ENCODE data around the gene NHLH2.

The NHLH2 gene

DNA sequence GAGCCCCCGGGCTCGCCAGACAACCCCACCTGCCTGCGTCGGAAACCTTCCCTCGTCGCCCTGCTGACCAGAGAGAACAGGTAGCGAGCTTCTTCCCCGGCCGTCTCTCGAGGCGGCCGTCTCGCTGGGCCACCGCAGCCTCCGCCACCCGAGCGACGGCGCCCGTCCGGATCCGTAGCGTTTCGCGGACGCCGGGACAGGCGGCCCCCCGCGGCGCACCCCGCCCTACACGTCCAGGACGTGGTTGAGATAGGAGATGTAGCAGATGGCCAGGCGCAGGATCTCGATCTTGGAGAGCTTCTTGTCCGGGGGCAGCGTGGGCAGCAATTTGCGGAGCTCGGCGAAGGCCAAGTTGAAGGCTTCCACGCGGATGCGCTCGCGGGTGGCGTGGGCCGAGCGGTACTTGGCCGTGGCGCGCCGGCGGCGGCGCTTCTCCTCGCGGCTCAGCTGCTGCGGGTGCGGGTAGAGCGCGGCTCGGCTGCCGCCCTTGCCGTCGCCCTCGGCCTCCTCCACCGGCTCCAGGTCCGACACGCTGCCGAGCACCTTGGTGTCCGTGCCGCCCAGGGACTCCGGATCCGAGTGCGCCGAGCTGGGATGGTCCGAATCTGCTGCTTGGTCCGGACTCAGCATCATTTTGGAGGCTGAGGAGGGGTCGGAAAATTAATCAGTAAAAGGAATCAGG, 3.0 kb downstream of the NHLH2 start:
- no peak for DNase-seq

DNA sequence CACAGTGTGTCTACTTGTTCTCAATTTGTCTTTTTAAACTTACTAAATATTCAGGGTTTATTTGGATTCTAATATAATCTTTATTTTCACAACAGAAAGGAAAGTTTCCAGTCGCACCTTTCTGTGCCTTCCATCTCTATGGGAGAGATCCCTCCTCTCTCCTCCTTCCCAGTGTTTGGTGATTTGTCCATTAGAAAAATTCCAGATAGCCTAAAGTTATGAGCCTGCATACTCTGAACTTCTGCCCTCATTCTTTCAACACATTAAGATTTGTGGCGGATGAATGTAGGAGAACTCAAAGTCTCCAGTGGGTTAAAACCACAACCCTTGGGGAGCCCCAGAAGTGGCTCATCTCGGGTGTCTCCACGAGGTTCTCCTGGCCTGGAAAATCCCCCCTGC, 3.6 kb downstream of the NHLH2 start:
- no peak for DNase-seq

DNA sequence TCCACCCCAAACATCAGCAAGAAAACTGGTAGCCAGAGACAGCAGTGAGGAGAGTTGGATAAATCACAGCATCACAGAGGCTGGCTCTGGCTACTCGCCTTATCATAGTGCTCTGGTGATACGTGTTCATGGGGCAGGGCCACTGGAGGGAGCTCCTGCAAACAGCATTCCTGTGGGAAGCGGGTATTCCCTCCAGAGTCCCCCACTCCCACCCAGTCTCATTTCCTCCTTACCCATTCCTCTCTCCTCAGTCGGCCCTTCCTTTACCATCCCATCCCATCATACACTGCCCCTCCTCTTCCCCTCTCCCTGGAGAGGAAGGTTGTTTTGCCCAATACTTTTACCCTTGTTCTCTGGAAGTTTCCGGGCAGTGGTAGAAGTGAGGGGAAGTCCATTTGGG, 7.1 kb downstream of the NHLH2 start:
- no peak for DNase-seq

DNA sequence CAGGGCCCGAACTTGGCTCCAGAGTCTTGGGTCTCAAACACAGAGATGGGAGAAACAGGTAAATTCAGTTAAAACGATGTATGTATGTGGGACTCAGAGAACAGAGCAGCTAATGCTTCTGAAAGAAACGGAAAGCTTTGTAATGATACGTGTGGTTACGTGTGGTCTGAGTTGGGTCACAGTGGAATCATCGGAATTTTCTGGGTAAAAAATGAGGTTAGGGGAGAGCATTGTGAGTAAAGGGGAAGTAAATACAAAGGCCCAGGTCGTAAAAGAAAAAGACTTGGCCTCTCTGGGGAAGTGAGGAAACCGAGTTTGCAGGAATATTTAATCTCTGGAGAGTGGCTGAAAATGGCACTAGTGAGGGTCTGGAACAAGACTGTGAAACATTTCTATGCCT, 8.3 kb downstream of the NHLH2 start:
- no peak for DNase-seq

DNA sequence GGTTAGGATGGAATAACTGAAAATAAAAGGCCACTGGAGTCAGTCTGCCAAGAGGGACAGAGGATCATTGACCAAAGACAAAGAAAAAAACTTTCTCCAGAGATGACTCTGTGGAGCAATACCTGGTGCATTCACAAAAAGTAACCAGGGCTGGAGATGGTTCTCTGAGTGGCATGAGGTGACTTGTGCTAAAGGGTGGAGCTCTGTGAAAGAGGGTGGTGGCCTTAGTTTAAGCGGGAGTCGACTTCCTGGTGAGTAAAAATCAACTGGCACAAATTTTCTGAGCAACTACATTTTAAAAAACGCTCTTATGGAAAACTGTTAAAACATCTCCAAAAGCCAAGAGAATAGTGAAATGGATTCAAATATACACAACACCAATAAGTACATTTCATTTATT, 10.0 kb downstream of the NHLH2 start:
- DNase-seq: no peak

DNA sequence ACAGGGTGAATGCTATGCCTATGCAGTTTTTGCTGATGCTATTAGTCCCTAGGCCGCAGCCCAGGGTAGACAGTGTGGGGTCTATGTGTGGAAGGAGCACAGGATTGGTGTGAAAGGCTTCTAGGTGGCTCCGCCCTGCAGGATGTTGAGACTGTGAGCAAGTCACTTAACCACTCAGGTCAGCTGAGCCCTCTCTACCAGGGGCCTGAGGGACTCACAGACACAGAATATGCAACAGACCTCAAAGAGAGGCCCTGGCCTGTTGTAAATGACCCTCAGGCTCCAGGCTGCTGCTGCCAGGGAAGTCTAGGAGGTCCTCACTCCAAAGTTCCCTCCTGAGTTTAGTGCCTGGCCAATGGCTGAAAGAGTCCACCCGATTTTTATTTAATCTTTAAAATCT, 11.0 kb downstream of the NHLH2 start:
- DNase-seq: no peak

DNA sequence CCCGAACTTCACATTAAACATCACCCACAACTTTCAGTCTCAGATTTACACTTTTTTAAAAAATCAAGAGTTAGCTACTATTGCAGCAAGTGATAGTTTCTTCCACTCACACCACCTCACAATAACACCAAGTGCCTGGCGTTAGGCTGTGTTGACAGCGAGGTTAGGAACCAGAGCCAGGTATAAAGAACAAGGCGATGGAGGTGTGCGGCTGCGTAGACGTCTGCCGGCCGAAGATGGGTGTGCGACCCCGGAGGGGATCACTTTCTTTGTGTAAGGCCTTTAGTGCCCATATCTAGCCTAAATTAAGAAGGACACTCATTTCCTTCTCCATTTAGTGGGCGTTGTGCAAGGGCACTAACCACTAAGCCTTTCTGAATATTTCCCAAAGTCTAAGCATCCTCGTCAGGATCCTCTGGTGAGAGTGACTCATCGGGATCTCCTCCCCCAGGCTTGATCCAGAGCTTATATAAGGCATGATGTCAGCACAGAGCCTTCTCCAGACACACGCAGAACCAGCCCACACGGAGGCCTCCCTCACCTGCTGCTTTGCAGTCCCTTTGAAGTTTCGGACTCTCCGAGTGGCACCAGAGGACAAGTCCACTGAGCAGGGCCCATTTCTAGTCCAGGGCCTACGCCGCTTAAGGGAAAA, 11.8 kb downstream of the NHLH2 start:
- DNase-seq: no peak

DNA sequence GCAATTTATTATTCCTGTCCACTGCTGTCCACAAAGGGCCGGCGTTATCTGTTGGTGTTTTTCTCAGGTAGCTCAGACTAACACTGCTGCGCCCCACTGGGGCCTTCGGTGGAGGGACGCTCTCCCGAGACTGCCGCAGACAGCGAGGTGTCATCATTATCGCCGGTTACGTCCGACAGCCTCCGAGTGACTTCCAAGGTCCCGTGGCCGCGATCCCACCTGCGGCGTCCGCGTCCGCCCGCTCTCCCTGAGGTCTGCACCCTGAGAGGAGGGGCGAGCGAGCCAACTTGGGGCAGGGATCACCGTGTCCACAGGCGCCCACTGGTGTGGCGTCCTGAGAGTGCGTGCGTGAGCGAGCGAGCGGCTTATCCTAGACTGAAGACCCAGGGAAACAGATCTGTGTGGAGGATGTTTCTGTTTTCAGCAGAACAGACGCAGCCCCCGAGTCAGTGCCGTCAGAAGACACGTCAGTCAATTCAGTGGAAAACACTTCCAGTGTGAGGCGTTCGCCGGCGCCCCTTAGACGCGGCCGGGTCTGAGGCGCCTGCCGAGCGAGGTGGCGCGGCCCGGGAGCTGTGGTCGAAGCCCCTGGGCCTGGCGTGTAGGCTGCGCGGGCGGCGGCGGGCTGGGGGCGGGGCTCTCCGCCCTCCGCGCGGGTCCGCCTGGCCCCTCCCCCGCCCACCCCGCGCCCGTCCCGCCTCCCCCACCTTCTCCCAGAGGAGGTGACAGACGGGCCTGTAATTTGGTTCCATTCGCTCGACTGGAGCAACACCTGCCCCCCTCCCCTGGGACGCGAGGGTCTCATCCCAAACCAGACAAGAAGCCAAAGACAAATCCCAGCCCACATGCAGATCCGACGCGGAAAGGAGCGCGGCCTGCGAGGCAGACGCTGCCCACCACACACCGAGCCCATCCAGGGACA, 12.6 kb downstream of the NHLH2 start:
- DNase-seq: no peak

DNA sequence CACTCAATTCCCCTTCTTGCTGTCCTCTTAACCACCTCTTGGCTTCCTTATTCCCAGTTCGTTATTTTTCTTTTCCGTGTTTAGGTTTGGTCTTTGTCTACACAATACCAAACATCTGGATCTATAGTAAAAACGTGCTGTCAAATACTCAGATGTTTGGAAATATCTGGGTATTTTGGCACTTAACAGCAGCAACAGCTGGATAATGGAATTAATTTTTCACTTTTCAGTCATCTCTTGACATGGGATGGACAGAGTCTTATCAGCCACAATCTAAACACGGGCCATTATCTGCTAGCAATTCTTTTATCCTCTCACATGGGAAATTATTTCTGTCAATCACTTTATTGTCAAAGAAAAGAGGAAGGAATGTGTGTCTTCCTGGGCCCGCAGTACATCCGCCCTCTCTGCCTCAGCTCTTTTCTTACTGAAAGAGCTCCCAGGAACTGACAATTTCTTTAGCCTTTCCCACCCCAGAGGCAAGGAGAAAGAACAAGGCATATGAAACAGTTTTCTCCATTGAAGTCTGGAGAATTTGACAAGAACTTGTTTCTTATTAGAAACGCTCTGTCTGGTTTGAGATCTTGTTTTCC, 13.4 kb downstream of the NHLH2 start:
- no peak for DNase-seq

DNA sequence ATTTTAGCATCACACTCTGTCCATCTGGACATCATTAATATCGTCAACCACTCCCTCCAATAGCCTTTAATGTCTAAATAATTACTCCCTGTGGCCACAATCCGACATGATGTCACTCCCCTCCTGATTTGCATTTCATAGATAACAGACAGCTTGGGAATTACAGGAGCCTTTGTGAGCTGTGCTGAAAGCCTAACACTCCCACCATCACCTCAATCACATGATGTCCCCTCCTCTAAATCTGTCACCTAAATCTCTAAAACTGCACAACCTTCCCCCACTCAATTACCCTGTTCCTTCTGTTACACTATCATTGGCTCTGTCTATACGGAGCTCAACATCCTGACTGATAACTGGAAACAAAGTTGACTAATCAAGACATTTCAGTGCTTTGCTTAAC, 14.3 kb downstream of the NHLH2 start:
- no peak for DNase-seq

DNA sequence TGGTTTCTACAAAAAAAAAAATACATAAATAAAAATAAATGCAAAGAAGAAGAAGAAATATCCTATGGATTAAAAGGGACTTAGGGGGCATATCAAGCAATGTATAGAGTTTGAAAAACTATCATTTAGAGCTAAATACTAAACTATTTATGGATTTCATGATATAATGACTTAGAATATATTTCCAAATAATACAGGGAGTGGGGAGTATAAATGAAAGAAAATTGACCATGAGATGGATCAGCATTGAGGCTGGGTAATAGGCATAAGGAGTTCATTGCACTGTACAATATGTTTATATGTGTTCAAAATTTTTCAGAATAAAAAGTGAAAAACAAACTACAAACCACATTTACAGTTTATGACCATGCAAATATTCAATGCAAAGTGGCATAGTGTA, 18.8 kb downstream of the NHLH2 start:
- no peak for DNase-seq

DNA sequence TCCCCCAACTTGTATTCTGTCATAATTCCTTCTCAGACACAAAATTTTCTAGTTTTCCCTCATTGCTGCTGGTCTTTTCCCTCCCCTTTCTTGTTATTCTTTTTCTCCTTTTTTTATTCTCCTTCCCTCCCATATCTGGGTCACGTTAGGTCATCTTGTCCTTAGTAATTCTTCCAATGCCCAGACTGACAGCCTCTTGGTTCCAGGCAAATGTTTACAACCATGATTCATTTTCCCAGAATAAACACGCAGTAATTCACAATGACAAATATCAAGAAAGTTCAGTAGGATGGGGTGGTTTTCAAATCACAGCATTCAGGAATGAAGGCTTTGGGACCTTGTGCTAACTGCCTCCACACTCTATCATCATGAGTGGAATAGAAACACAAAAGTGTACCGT, 25.2 kb downstream of the NHLH2 start:
- DNase-seq: no peak

DNA sequence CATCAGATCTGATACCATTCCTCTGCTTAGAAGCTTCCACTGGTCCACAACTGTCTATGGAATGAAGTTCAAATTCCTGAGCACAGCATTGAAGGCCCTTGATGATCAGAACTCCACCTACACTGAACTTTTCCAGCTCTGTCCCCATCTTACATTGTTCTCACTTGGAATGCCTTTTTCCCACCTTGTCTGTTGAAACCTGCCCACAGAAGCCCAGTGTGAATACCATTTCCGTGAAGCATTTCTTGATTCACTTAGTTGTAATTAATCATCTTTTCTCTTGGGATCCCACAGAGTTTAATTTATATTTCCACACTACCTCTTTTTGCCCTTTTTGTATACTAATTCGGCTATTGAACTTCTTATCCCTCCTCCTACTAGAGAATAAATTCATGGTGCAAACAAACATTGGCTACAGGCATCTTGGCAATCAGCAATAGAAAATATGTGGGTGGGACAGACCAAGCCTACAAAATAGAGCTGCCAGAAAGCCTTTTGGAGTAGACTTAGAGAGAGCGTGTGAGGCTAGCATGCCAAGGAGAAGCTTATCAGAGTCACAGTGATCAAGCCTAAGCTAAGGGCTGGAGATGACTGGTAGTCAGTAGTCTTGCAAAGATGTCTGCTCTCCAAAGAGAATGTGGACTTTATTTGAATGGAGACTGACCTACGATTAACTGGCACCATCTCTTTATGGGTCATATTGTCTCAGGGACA, 26.1 kb downstream of the NHLH2 start:
- no peak for DNase-seq

DNA sequence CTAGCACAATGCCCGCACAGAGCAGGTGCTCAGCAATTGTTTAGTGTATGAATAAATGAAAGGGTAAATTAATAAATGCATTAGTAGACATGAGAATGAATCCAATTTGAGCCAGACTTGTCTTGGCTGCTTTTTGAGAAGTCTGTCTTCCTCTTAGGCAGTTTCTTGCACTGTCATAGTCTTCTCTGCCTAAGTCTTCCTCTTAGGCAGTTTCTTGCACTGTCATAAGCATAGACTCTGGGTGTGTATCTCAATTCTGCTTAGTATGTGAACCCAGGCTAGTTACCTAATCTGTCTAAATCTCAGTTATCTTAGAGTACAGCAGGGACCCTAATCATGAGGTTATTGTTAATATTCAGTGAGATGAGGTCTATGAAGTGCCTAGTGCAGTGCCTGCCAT, 27.2 kb downstream of the NHLH2 start:
- DNase-seq: no peak

DNA sequence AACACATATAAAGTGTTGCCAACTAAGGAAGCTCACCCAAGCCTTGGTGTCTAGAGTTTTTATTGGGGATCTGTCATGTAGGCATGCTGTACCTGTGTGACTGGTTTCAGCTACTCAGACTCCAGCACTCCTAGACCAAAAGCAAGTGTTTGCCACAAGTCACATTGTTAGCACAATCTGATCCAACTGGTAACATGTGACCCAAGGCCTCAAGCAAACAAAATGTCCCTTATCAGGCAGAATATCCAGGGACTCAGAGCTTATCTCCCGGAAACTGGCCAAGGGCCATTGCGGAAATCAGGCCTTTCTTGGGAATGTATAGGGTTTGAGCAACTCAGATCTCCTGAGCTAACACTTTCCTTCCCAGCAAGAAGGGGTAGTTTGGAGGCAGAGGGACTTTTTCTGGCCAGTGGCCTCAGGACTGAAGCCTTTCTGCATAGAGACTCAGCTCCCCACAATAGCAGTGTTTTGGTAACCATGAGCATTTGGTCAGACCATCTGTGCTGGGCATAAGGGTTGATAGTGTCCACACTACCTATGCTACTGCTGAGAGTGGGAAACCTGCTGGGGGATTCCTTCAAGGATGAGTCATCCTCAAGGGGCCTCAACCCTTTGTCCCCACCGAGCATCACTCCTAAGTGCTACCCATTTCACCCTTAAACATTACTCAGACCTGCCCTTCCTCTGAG, 29.6 kb downstream of the NHLH2 start:
- no peak for DNase-seq

DNA sequence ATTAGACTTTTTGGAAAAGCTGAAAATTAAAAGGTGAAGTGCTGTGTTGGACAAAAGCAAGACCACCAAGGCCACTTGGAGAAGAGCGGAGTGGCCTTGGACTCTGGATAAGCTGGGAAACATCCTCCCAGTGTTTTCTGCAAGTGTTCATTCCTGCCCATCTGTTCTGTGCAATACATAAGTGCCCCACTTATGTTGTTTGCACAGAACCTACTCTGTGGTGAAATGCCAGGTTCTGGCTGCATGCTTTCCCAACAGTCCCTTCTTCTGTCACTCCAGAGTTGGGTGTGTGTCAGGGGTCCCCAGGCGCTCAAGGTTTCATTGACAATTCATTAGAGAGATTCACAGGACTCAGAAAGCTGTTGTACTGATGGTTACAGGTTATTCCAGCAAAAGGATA, 30.3 kb downstream of the NHLH2 start:
- no peak for DNase-seq

DNA sequence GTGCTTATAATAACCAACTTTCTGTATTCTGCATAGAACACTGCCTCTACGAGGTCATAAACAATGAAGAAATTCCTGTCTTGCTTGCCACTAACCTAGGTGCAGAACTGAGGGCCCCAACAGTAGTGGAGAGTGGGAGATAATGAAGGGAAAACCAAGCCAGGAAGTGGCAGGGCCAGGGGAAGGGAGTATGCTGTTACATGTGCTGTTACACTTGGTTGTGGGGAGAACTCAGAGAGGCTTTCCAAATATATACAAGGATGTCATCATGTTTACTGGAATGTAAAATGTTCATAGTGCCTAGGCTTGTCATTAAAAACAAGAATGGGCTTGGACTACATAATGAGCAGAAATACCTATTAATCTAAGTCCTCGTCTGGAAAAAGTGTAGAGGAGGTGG, 31.1 kb downstream of the NHLH2 start:
- no peak for DNase-seq

DNA sequence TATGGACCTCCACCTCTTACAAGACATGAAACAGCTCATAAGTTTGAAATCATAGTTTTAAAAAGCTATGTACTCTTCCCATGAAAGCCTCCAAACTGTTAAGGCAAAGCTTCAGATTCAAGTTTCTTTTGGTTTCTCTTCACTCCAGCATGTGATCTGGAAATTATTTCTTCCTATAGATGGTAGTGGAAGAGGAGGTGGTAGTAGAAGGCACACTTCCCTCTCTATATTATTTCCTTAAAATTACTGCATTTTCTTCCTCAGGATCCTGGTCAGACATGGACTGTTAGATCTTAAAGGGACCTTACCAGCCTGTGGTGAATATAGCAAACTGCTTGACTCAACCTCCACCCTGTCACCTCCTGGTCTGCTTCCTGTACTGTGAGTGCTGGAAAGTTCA, 31.9 kb downstream of the NHLH2 start:
- DNase-seq: no peak

DNA sequence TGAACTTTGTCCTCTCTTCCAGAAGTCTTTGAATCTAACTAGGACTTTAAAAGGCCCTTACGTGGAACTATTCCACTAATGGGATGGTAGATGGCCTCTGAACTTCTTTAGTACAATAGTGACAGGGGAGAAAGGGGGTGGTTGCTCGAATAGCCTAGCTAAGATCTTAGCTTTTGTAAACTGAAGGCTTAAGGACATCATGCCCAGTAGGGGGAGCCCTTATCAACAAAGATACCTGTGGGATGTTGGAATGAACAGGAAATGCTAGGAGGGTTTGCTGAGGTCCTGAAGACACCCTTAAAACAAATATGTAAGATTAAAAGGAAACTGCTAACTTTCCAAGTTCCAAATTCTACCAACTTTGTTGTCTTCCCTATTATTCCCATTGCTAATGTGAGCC, 33.2 kb downstream of the NHLH2 start:
- DNase-seq: no peak

DNA sequence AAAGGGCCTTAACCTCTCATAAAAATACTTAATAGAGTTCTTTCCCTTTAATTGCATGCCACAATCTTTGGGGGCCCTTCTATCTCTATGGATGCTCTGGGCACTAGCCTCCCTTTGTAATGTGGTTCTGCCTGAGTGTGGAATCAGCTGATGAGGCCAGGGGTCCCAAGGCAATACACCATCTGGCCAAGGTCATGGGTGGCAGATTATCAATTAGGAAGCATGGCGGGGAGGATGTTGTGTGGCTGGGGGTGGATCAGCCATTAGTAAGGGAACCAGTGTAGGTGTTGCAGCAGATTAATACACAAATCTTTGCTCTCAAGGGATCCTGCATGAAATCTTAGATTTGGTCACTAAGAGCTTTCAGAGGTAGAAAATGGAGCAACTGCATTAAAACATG, 35.3 kb downstream of the NHLH2 start:
- no peak for DNase-seq

DNA sequence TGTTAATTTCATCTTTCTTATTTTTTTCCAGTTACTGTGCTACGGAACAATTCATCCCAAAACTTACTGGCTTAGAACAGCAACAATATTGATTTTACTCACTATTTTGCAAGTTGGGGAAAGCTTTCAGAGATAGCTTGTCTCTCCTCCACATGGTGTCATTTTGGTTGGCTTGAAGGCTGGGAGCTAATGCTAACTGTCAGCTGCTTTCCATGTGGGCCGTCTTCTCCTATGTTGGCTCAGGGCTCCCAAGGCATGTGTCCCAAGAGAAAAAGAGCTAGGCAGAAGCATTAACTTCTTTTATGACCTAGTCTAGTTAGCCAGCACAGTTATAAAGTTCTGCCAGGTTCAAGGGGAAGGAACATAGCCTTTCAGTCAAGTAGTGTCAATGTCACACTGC, 38.5 kb downstream of the NHLH2 start:
- no peak for DNase-seq

DNA sequence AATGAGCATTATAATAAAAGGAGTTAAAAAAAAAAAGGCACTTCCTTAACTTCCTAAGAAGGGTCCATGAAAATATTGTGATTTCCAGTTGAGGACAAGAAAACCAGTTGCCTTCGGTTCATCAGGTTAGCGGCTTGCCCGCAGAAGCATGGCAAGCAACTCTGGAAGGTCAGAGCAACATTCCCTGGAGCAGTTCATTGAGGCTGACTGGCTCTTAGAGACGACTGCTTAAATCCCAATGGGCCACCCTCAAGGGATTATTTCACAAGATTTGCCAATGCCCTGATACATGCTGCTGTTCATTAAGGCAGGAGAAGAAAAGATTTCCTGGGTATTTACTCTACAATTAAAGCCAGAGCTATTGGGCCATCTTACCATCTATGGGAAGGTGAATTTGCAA, 43.4 kb downstream of the NHLH2 start:
- DNase-seq: no peak
